H1 (cell line): ENCODE results near the gene SLIT3. TPM values are rescaled to one million over a fixed set of nuclear protein-coding genes. Genes with fewer than 3 reads are reported as not detected.

Experiments
- CTCF ChIA-PET: fragments of 300-600 bp; sonication (Branson Sonifier 250); formaldehyde crosslinking; loops from one replicate; lab custom pipeline; 2021; ENCODE audit not compliant: partially characterized antibody; lab: Charles Lee
- POLR2A ChIA-PET: fragments of 300-600 bp; sonication (Branson Sonifier 250); formaldehyde crosslinking; loops from one replicate; lab custom pipeline; 2021; ENCODE audit warnings: inconsistent platforms; ENCODE audit not compliant: partially characterized antibody; lab: Charles Lee
- DNase-seq, 2 experiments: peaks; one replicate each; pipeline versions ENCODE4 v3.0.0 to v3.0.0-alpha.2; 2010 to 2022; ENCODE audit warnings: low spot score in 2 of 2, low read depth in 1 of 2, mixed read lengths in 1 of 2
- FAIRE-seq: peaks from 2 replicates; lab custom pipeline; 2011; peaks lifted over from hg19 to GRCh38; lab: Jason Lieb, UNC
- H2AFZ ChIP-seq: 2 replicates; pipeline ENCODE4 v1.8.1; 2012; ENCODE audit warnings: low read length, inconsistent platforms
- H2AK5ac ChIP-seq: 2 replicates; pipeline ENCODE4 v1.6.1; 2013; ENCODE audit warnings: low read depth, low read length
- H2BK120ac ChIP-seq: replicated peaks from 2 replicates; pipeline ENCODE3; 2013; ENCODE audit warnings: low read depth, low read length, inconsistent platforms
- H2BK12ac ChIP-seq: 2 replicates; pipeline ENCODE4 v1.6.1; 2013; ENCODE audit warnings: low read depth, low read length
- H2BK15ac ChIP-seq: 2 replicates; pipeline ENCODE4 v1.6.1; 2013; ENCODE audit warnings: low read length
- H2BK20ac ChIP-seq: 2 replicates; pipeline ENCODE4 v1.6.1; 2013; ENCODE audit warnings: low read length
- H2BK5ac ChIP-seq: 2 replicates; pipeline ENCODE4 v1.6.1; 2013; ENCODE audit warnings: low read depth, low read length
- H3K14ac ChIP-seq: 2 replicates; pipeline ENCODE4 v1.6.1; 2013; ENCODE audit warnings: inconsistent platforms; ENCODE audit not compliant: insufficient read length
- H3K18ac ChIP-seq: 2 replicates; pipeline ENCODE4 v1.6.1; 2013; ENCODE audit warnings: low read length; ENCODE audit errors: extremely low read depth
- H3K23ac ChIP-seq: 2 replicates; pipeline ENCODE4 v1.6.1; 2013; ENCODE audit warnings: inconsistent platforms; ENCODE audit not compliant: insufficient read length
- H3K23me2 ChIP-seq: 2 replicates; pipeline ENCODE4 v1.6.1; 2013; ENCODE audit warnings: low read depth, low read length
- H3K27ac ChIP-seq: 2 replicates; pipeline ENCODE4 v1.6.1; 2011; ENCODE audit warnings: low read depth, low read length, inconsistent platforms
- H3K27me3 ChIP-seq, 4 experiments: replicated peaks in 1 of 4; 1 replicate in 1 of 4; 2 replicates in 3 of 4; pipeline versions ENCODE4 v1.6.1 to v1.8.1; 2011 to 2013; ENCODE audit warnings: low read length in 3 of 4, mild to moderate bottlenecking in 3 of 4, inconsistent platforms in 2 of 4, mixed read lengths in 2 of 4, moderate library complexity in 1 of 4; ENCODE audit not compliant: control insufficient read depth in 3 of 4, insufficient read depth in 3 of 4; ENCODE audit errors: extremely low read depth in 1 of 4
- H3K36me3 ChIP-seq, 4 experiments: 2 replicates each; pipeline versions ENCODE4 v1.6.1 to v1.8.1; 2011 to 2013; ENCODE audit warnings: mild to moderate bottlenecking in 4 of 4, low read length in 3 of 4, moderate library complexity in 2 of 4, control low read depth in 1 of 4, inconsistent platforms in 1 of 4; ENCODE audit not compliant: insufficient read depth in 4 of 4, control insufficient read depth in 2 of 4
- H3K4ac ChIP-seq: replicated peaks from 2 replicates; pipeline ENCODE3; 2013; ENCODE audit warnings: low read length, low read depth, mixed read lengths, inconsistent platforms; ENCODE audit not compliant: insufficient read length
- H3K4me1 ChIP-seq, 4 experiments: replicated peaks in 1 of 4; 1 replicate in 1 of 4; 2 replicates in 3 of 4; pipeline versions ENCODE4 v1.6.1 to v1.8.1; 2011 to 2013; ENCODE audit warnings: low read length in 3 of 4, inconsistent platforms in 2 of 4, mixed read lengths in 1 of 4; ENCODE audit not compliant: insufficient read depth in 4 of 4, control insufficient read depth in 3 of 4
- H3K4me2 ChIP-seq, 2 experiments: 2 replicates each; pipeline versions ENCODE4 v1.6.1 to v1.8.1; 2011 to 2013; ENCODE audit warnings: low read depth in 2 of 2, low read length in 2 of 2, control low read depth in 1 of 2, inconsistent platforms in 1 of 2, mild to moderate bottlenecking in 1 of 2; ENCODE audit not compliant: insufficient read depth in 1 of 2
- H3K4me3 ChIP-seq, 4 experiments: fragments of 200-600, 300-600 bp in 1 of 4; sonication (generic), shearing (Covaris generic), sonication (Bioruptor Twin) in 1 of 4; 2 replicates each; pipeline versions ENCODE4 v1.5.1 to v1.8.1; 2011 to 2016; ENCODE audit warnings: low read length in 4 of 4, low read depth in 3 of 4, control low read depth in 2 of 4, inconsistent platforms in 2 of 4, mild to moderate bottlenecking in 2 of 4, mixed read lengths in 1 of 4, moderate library complexity in 1 of 4; ENCODE audit not compliant: insufficient read depth in 2 of 4; ENCODE audit errors: extremely low read depth in 1 of 4
- H3K56ac ChIP-seq: replicated peaks from 2 replicates; pipeline ENCODE3; 2013; ENCODE audit warnings: low read depth, mild to moderate bottlenecking, mixed read lengths, low read length, inconsistent platforms; ENCODE audit not compliant: insufficient read length
- H3K79me1 ChIP-seq: 2 replicates; pipeline ENCODE4 v1.6.1; 2013; ENCODE audit warnings: low read depth, low read length, control low read depth
- H3K79me2 ChIP-seq, 2 experiments: 2 replicates each; pipeline versions ENCODE4 v1.6.1 to v1.8.1; 2012 to 2013; ENCODE audit warnings: low read length in 2 of 2, mild to moderate bottlenecking in 2 of 2, inconsistent platforms in 1 of 2; ENCODE audit not compliant: insufficient read depth in 2 of 2, control insufficient read depth in 1 of 2
- H3K9ac ChIP-seq, 4 experiments: replicated peaks in 1 of 4; 1 replicate in 1 of 4; 2 replicates in 3 of 4; pipeline versions ENCODE4 v1.6.1 to v1.8.1; 2011 to 2013; ENCODE audit warnings: low read depth in 3 of 4, low read length in 3 of 4, control low read depth in 2 of 4, mild to moderate bottlenecking in 2 of 4, moderate library complexity in 2 of 4, inconsistent platforms in 1 of 4; ENCODE audit errors: extremely low read depth in 1 of 4
- H3K9me3 ChIP-seq, 2 experiments: 2 replicates each; pipeline versions ENCODE4 v1.6.1 to v1.8.1; 2012 to 2013; ENCODE audit warnings: mild to moderate bottlenecking in 2 of 2, moderate library complexity in 2 of 2, control low read depth in 1 of 2, inconsistent platforms in 1 of 2, low read depth in 1 of 2, low read length in 1 of 2, mixed read lengths in 1 of 2; ENCODE audit not compliant: insufficient read depth in 2 of 2
- H4K20me1 ChIP-seq, 2 experiments: replicated peaks in 1 of 2; 2 replicates each; pipeline versions ENCODE3 to v1.8.1; 2011 to 2013; ENCODE audit warnings: inconsistent platforms in 2 of 2, low read length in 2 of 2, mild to moderate bottlenecking in 1 of 2; ENCODE audit not compliant: insufficient read depth in 2 of 2, control insufficient read depth in 1 of 2
- H4K5ac ChIP-seq: 2 replicates; pipeline ENCODE4 v1.6.1; 2013; ENCODE audit warnings: low read length, low read depth, mixed read lengths, inconsistent platforms; ENCODE audit not compliant: insufficient read length
- H4K8ac ChIP-seq: 2 replicates; pipeline ENCODE4 v1.8.0; 2013; ENCODE audit warnings: mild to moderate bottlenecking, moderate library complexity, low read length, inconsistent platforms; ENCODE audit not compliant: insufficient read depth; ENCODE audit errors: extremely low read depth
- H4K91ac ChIP-seq: replicated peaks from 2 replicates; pipeline ENCODE3; 2013; ENCODE audit warnings: low read length, mixed read lengths, inconsistent platforms; ENCODE audit not compliant: insufficient read length
- BCL11A ChIP-seq, 2 experiments: IDR thresholded peaks; one replicate each; pipeline ENCODE4 v1.6.1; 2011; ENCODE audit warnings: low read depth in 2 of 2, low read length in 2 of 2, mild to moderate bottlenecking in 2 of 2
- SP2 ChIP-seq: IDR thresholded peaks from 2 replicates; pipeline ENCODE4 v1.6.1; 2012; ENCODE audit warnings: mild to moderate bottlenecking, low read length, inconsistent platforms
- WGBS, 2 experiments: shearing (Covaris generic) in 1 of 2; methylation state at CpG; one replicate each; pipeline versions ENCODE4 v1.1.6 to v1.1.7; 2013 to 2015; ENCODE audit warnings: low lambda C conversion rate in 2 of 2, mixed read lengths in 2 of 2, inconsistent platforms in 1 of 2, low coverage in 1 of 2, missing lambda C conversion rate in 1 of 2; ENCODE audit not compliant: insufficient replicate concordance in 2 of 2, insufficient coverage in 1 of 2, insufficient read length in 1 of 2; ENCODE audit errors: extremely low coverage in 1 of 2, missing lambda C conversion rate in 1 of 2; 5-methylcytosine and 5-hydroxymethylcytosine counted together
- polyA plus RNA-seq, 7 experiments: library from polyadenylated mRNA; depleted of rRNA in 3 of 7; stranded (reverse) in 5 of 7; unstranded in 2 of 7; fragments of >200 nt in 5 of 7; fragments of 200-250 nt in 2 of 7; gene quantifications; 1 replicate in 5 of 7; 2 replicates in 1 of 7; 4 replicates in 1 of 7; pipeline versions ENCODE4 v1.2.1 to v1.2.3, GENCODE V29; 2011 to 2013; ENCODE audit warnings: missing spikeins in 2 of 7, mixed read lengths in 2 of 7
- total RNA-seq: library from RNA; stranded (reverse); fragmentation: NEBNext Ultra II Directional; extraction: Animal tissue kit (Norgen Biotek cat#: 25700); gene quantifications from 2 replicates; pipeline ENCODE4 v1.2.1, GENCODE V29; 2021

SLIT3 gene
- total and polyA plus RNA-seq, 2 of the 8 experiments (the other 6 are each of a cell fraction or from before 2014, with no cell fraction given) = 1.1 to 1.2 TPM

DNA sequence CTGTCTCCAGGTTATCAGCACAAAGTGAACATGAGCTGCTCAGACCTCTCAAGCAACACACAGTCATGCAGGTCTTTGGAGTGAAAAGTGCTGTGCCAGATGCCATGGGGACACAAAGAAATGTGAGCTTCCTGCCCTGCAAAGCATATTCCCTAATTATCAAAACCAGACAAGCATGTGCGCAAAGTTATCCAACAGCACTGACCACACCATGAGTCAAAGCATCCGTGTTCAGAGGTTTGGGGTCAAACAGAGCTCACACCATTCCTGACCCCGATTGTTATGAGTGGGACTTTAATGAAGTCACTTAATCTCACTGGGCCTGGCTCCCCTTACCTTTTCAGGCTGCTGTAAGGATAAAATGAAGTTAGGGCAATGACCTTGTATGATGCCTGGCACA is 138.5 kb downstream of the SLIT3 start:
- no peaks in the 10 kb centered on the region; a peak in 1 of 4 replicates for H3K9me3 ChIP-seq
- no peak overlapping the region for H4K5ac ChIP-seq
- TF ChIP-seq BCL11A (IDR thresholded peaks at IDR 0.05; ENCODE audit: low read depth in 2 of 2, low read length in 2 of 2) (no peak), SP2 (no peak)
- no peak overlapping the region for H3K56ac ChIP-seq
- peaks cover 0 to 11% (median 3%) of the 10 kb centered on the region in 4 experiments; a peak in 4 of 7 replicates for H3K4me1 ChIP-seq
- no peak overlapping the region for H2BK120ac ChIP-seq
- no peak overlapping the region for H3K4me2 ChIP-seq
- H2BK20ac ChIP-seq = no peak overlapping the region
- no peak overlapping the region for H3K18ac ChIP-seq
- H2AFZ ChIP-seq = no peak overlapping the region
- FAIRE-seq (no peak), DNase-seq (no peak)
- H3K36me3 ChIP-seq = no peaks in the 10 kb centered on the region
- no peak overlapping the region for H3K4me3 ChIP-seq
- no peaks in the 10 kb centered on the region for H3K79me1 ChIP-seq
- H3K9ac ChIP-seq = no peak overlapping the region
- H2AK5ac ChIP-seq = no peak overlapping the region
- H3K27ac ChIP-seq = no peak overlapping the region
- no peaks in the 10 kb centered on the region for H3K23me2 ChIP-seq
- no peak overlapping the region for H2BK15ac ChIP-seq
- ChIA-PET CTCF (interaction anchor here (0.7 to 3.3 kb wide), 9 partner anchors 10 to 216 kb away, joined by 3 to 36 read pairs (median 3); no protein-coding TSS in a partner anchor), POLR2A (no interaction called here)
- no peaks in the 10 kb centered on the region for H3K27me3 ChIP-seq
- H3K79me2 ChIP-seq = no peaks in the 10 kb centered on the region
- WGBS, 2 experiments = 83% methylated on average over 3 of the region's 3 CpGs; no CpG with 5 or more reads in 1 of the 2 experiments
- no peak overlapping the region; the same call in 1 of the 2 replicates for H2BK5ac ChIP-seq
- no peak overlapping the region for H4K8ac ChIP-seq
- no peak overlapping the region for H3K4ac ChIP-seq
- no peaks in the 10 kb centered on the region for H4K20me1 ChIP-seq
- H4K91ac ChIP-seq = no peak overlapping the region
- no peak overlapping the region for H3K23ac ChIP-seq
- no peak overlapping the region for H2BK12ac ChIP-seq
- H3K14ac ChIP-seq = no peak overlapping the region
